ENCODE results near the gene CEP97.
"Not testable (repeated sequence)": the region's sequence is repeated elsewhere in the genome, so short reads cannot be mapped to it uniquely, and the experiment has no call there.

DNA sequence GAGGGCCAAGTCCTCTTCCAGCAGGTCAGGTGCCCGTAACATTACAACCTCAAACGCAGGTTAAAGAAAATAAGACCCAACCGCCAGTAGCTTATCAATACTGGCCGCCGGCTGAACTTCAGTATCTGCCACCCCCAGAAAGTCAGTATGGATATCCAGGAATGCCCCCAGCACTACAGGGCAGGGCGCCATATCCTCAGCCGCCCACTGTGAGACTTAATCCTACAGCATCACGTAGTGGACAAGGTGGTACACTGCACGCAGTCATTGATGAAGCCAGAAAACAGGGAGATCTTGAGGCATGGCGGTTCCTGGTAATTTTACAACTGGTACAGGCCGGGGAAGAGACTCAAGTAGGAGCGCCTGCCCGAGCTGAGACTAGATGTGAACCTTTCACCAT lies 30.9 kb upstream of the CEP97 start:
- TF ChIP-seq XRCC5 (IDR thresholded peaks at IDR 0.05; ENCODE audit: low read depth, low read length); TGIF2 (CRISPR knock-in tag; IDR thresholded peaks at IDR 0.05); NR2F6 (CRISPR knock-in tag; IDR thresholded peaks at IDR 0.05); ZNF133 (CRISPR knock-in tag; IDR thresholded peaks at IDR 0.05); EZH2 (IDR thresholded peaks at IDR 0.05; ENCODE audit: borderline replicate concordance, low read depth, low read length); ZNF274 (IDR thresholded peaks at IDR 0.05; ENCODE audit: borderline replicate concordance, low read depth, low read length); EP300 (IDR thresholded peaks at IDR 0.05; ENCODE audit: low read length); FOSL1 (tag; conservative IDR thresholded peaks at IDR 0.05); MAFK (IDR thresholded peaks at IDR 0.05; ENCODE audit: low read length); ZKSCAN1 (IDR thresholded peaks at IDR 0.05; ENCODE audit: low read depth, low read length); CBX1 (IDR thresholded peaks at IDR 0.05; ENCODE audit: low read depth); E2F4 (CRISPR knock-in tag; IDR thresholded peaks at IDR 0.05; ENCODE audit: low read depth): not testable (repeated sequence)
- TF ChIP-seq CTCF (IDR thresholded peaks at IDR 0.05 in 2 of 3, conservative IDR thresholded peaks at IDR 0.05 in 1 of 3; ENCODE audit: insufficient read depth in 2 of 3, low read depth in 1 of 3, low read length in 3 of 3): peak; percentile 60 to 74 (median 69)
- TF ChIP-seq, protein P1, sequence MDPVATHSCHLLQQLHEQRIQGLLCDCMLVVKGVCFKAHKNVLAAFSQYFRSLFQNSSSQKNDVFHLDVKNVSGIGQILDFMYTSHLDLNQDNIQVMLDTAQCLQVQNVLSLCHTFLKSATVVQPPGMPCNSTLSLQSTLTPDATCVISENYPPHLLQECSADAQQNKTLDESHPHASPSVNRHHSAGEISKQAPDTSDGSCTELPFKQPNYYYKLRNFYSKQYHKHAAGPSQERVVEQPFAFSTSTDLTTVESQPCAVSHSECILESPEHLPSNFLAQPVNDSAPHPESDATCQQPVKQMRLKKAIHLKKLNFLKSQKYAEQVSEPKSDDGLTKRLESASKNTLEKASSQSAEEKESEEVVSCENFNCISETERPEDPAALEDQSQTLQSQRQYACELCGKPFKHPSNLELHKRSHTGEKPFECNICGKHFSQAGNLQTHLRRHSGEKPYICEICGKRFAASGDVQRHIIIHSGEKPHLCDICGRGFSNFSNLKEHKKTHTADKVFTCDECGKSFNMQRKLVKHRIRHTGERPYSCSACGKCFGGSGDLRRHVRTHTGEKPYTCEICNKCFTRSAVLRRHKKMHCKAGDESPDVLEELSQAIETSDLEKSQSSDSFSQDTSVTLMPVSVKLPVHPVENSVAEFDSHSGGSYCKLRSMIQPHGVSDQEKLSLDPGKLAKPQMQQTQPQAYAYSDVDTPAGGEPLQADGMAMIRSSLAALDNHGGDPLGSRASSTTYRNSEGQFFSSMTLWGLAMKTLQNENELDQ (CRISPR knock-in tag; IDR thresholded peaks at IDR 0.05; ENCODE audit: borderline replicate concordance): not testable (repeated sequence)

Measured in K562 (cell line).